Effector CD4-positive, alpha-beta T cell (primary cell): ENCODE results near the gene OXCT1.
"Not testable (repeated sequence)": the region's sequence is repeated elsewhere in the genome, so short reads cannot be mapped to it uniquely, and the experiment has no call there.

Source experiments
- DNase-seq: peaks from one replicate; pipeline ENCODE4 v3.0.0-alpha.2; 2020

Gene OXCT1

DNA sequence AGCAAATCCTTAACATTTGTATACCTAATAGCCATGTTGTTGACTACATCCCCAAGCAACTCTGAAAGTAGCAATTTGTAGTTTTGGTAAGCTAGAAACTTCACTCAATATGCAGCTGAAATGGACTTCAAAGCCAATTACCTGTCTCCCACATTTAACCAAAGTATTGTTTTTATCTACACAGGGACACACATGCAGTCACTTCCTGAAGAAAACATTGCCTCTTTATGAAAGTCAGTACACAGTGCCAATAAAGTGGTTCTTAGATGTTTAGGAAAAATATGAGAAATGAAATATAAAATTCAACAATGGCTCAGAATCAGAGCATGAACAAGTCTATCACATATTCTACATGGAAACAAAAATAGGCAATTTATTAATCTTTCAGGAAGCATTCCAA lies 49.2 kb downstream of the OXCT1 start:
- no peak for DNase-seq

- no peak for DNase-seq
These were observed 50.1 kb downstream of the OXCT1 start for GRCh38 chr5:41820150-41820549.

DNA sequence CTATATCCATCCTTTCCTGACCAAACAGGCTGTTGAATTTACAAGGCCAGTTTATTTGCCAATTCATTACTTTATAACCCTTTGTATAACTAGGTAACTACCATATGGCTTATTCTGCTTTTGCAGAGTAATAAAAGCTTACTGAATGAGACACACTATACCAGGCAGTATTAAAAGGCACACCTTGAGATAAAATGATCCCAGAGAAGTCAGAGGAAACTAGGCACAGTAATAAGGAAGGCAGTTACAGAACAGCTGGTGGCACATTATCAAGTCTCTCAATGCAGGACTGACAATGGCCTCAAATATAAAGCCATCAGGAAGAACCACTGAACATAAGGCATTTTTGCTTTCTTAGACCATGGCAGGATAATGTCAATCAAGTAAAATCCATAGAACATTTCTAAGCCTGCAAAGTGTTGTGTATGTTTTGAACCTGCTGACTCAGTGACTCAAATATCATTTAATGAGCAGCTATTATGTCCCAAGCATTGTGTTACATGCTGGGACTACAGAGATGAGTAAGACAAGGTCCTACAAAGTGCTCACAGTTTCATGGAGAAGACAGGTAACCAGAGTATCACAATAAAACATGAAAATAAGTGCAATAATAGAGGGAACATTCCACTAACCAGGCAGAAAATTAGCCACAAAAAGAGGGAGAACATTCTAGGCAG lies 52.5 kb downstream of the OXCT1 start:
- DNase-seq, result no peak

DNA sequence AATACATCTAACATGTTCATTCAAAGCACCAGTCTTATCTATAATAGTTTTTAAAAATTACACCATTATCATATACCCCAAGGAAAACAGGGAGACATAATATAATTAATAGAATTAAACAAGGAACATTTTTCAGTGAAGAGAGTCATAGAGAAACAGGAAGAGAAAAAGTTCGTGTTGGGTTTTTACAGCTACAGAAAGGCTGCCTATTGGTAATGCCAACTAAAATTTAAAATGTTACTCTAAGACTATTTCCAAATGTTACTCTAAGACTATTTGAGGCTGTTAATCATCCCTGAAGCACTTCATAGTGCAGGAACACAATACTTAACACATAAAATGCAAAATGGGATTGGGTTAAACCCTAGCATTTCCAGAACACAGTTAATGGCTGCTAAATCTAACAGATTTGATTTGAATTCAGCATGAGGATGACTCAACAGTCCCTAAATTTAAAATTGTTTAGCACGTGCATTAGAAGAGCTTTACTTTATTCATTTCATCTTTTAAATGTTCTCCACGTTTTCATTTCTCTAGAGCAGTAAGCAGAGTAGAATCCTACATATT lies 54.5 kb downstream of the OXCT1 start:
- DNase-seq, result no peak

- no peak for DNase-seq
These were observed 55.0 kb downstream of the OXCT1 start for GRCh38 chr5:41815261-41815660.

GRCh38 chr5:41814306-41814705 lies 55.9 kb downstream of the OXCT1 start:
- not testable (repeated sequence) for DNase-seq

DNA sequence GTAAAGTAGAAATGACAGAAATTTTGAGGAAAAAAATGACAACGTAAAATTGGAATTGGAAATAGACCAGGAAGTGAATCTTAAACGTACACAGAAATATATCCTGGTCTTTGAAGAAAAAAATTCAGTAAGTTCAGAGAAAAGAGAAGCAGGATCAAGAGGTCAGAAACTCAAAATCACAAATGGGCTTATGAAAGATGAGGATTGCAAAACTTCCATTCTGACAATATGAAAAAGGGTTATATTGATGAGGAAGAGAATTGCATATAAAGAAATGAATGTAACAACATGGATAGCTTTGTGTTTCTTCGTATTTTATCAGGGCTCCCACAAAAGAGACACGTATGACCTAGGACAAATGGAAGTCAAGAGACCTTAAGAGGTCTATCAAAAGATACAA lies 58.1 kb downstream of the OXCT1 start:
- no peak for DNase-seq

DNA sequence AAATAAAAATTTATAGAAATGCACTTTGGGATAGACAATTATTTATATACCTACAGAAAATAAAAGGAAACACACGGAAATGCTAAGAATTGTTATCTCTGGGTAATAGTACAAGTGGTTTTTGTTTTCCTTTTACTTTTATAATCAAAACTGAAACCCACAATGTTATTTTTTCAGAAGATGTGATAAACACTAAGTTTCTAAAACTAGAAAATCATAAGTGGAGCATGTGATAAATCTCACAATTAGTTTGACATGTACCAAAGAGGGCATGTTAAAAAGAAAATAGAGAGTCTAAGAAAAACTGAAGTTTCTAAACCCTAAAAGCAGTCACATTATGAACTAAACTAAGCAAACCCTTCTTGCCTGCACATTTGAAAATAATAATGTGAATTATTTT lies 61.1 kb downstream of the OXCT1 start:
- no peak for DNase-seq

- DNase-seq, result no peak
These were observed 61.9 kb downstream of the OXCT1 start for GRCh38 chr5:41808294-41808693.

DNA sequence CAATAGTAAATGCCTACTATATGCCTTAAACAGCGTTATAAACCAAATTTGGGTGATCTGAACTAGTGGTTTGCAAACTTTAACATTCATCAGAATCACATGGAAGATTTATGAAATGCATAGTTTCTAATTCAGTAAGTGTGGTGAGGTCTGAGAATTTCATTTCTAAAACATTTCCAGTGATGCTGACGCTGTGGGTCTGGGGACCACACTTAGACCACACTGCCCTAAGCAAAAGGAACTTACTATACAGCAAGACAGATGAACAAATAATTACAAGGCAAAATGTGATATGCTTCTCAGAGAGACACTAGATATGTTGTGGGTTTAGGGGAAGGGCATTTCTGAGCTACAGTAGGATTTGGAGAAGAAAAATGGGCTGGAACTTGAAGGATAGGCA lies 72.6 kb downstream of the OXCT1 start:
- no peak for DNase-seq

- no peak for DNase-seq
These were observed 74.2 kb downstream of the OXCT1 start for GRCh38 chr5:41796061-41796460.

DNA sequence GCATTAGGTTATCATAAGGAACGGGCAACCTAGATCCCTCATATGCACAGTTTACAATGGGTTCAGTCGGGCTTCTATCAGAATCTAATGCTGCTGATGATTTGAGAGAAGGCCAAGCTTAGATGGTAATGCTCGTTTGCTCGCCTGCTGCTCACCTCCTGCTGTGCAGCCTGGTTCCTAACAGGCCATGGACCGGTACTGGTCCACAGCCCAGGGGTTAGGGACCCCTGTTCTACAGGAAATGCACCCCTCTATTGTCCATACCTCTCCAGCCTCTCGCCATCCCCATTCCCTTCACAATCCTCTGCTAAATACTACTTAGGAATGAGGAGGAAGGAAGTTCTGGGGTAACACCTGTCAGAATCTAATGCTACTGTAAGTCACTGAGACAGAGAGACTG lies 75.1 kb downstream of the OXCT1 start:
- DNase-seq, result no peak

- no peak for DNase-seq
These were observed 75.8 kb downstream of the OXCT1 start for GRCh38 chr5:41794471-41794870.

DNA sequence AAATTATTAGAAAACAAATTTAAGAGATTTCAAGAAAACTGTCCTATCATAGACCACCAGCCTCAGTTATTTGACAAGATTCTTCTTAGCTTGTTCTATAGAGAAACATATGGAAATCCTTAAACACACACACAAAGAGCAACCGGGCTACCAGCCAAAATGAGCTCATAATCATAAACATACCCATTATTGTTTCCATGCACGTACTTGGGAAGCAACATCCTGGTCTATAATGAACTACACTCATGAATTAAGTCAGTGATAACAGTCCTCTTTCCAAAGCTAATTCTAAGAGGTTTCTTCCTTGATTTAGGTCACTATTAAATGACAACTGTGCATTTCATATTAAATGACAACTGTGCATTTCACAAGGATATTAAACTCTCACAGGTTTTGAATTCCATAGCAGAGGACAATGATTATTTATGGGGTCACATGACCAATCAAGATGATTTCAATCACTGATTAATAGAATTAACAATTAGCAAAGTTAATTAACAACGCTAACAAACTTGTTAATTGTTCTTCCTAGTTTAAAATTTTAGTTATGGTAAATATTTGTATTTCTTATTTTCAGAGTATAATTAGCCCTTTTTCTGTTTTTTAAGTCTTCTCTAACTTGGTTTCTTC lies 77.0 kb downstream of the OXCT1 start:
- no peak for DNase-seq

GRCh38 chr5:41790038-41790776 lies 80.0 kb downstream of the OXCT1 start:
- DNase-seq, result no peak

- DNase-seq, result no peak
These were observed 80.8 kb downstream of the OXCT1 start for GRCh38 chr5:41789434-41789833.

DNA sequence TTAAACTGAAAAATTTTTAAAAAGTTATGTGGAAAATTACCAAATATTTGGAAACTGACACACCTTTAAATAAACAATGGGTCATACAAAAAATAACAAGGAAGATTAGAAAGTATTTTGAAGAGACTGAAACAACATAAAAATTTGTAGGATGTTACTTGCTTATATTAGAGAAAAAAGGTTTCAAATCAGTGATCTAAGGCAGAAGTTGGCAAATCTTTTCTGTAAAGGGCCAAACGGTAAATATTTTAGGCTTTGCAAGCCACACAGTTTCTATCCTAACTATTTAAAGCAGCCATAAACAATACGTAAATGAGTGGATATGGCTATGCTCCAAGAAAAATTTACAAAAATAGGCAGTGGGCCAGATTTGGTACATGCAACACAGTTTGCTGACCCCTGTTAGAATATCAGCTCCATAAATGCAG lies 81.3 kb downstream of the OXCT1 start:
- no peak for DNase-seq

- no peak for DNase-seq
These were observed 83.0 kb downstream of the OXCT1 start for GRCh38 chr5:41787265-41787664.

DNA sequence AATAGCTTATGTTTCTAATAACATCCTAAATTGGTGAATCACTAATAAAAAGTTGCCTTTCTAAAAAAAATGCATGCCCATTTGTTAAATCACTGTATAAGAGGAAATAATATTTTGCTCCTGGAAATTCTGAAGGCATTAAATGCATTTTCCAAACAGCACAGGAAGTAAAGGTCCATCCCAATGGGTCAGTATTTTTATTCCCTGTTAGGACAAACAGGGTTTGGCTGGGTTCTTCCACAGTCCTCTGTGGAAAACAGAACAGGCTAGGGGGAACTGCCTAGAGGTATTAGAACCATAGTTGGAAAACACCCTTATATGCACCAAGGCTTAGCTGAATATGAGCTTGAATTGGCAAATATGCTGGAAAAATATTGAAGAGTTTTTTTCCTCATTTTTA lies 85.2 kb downstream of the OXCT1 start:
- no peak for DNase-seq

- no peak for DNase-seq
These were observed 91.8 kb downstream of the OXCT1 start for GRCh38 chr5:41778410-41778809.

DNA sequence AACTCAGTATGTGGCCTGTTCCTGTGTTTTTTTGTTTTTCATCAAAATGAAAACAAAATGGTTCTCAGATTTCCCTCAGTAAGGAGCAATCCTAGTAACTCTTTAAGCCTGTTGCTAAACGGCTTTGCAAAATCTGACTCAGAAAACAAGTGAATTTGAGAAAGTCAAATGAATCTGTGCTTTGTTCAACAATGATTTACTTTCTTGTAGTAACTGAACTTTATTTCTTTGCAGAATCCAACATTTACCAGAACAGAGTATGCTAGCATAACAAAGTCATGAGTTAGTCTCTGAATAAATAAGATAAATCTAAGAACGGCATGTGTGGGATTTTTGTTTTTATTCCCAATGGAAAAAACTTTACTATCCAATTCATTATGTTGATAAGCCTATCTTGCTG lies 93.8 kb downstream of the OXCT1 start:
- no peak for DNase-seq

DNA sequence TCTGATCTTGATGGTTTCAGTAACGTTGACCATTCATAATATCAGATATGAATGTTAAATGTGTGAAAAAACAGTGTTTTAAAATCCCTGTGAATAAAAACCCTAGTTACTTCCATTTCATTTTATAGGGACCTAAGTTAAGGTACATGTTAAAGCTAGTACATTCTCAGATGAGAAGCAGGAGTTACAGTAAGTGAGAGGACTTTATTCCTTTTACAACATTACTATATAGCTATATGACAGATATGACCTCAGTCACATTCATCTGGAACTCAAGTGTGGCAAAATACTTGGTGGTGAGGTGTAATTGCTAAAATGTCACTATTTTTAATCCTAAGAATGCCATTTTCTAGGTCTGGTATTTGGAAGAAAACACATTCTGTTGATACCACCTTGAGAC lies 96.4 kb downstream of the OXCT1 start:
- no peak for DNase-seq

- DNase-seq, result no peak
These were observed 97.3 kb downstream of the OXCT1 start for GRCh38 chr5:41772785-41773442.
